GM23338 (cell line): ENCODE data around the gene ARF5. TPM values are rescaled to one million over a fixed set of nuclear protein-coding genes. Genes with fewer than 3 reads are reported as not detected.

Experiments used
- ATAC-seq: fragments of 200-7000 bp; cut with Tn5 transposase; 3 replicates; pipeline ENCODE4 v1.9.1; 2020
- DNase-seq: peaks from one replicate; pipeline ENCODE4 v3.0.0-alpha.2; 2015; ENCODE audit warnings: low spot score
- H2AFZ ChIP-seq: fragments of 200-600 bp; sonication (generic); 2 replicates; pipeline ENCODE4 v1.8.0; 2016; ENCODE audit warnings: antibody characterized with exemption, mild to moderate bottlenecking, moderate library complexity
- H3F3A ChIP-seq: fragments of 200-600 bp; sonication (generic); replicated peaks from 2 replicates; pipeline ENCODE4 v1.8.0; 2017; ENCODE audit warnings: antibody characterized with exemption, mixed run types, low read depth
- H3K27ac ChIP-seq: fragments of 200-600 bp; sonication (generic); 2 replicates; pipeline ENCODE4 v1.6.1; 2016; ENCODE audit warnings: low read depth
- H3K27me3 ChIP-seq: fragments of 200-600 bp; sonication (generic); 2 replicates; pipeline ENCODE4 v1.8.0; 2016; ENCODE audit warnings: mild to moderate bottlenecking, mixed run types, moderate library complexity; ENCODE audit not compliant: insufficient read depth
- H3K36me3 ChIP-seq: fragments of 200-600 bp; sonication (generic); 2 replicates; pipeline ENCODE4 v1.8.0; 2016; ENCODE audit warnings: mild to moderate bottlenecking; ENCODE audit not compliant: insufficient read depth
- H3K4me1 ChIP-seq: fragments of 200-600 bp; sonication (generic); 2 replicates; pipeline ENCODE4 v1.8.0; 2016; ENCODE audit warnings: mild to moderate bottlenecking, moderate library complexity; ENCODE audit not compliant: insufficient read depth
- H3K4me2 ChIP-seq: fragments of 200-600 bp; sonication (generic); 2 replicates; pipeline ENCODE4 v1.7.1; 2017; ENCODE audit warnings: mixed run types
- H3K4me3 ChIP-seq: fragments of 200-600 bp; sonication (generic); 2 replicates; pipeline ENCODE4 v1.6.1; 2016; ENCODE audit warnings: mixed run types
- H3K79me2 ChIP-seq: fragments of 200-600 bp; sonication (generic); replicated peaks from 2 replicates; pipeline ENCODE4 v1.8.0; 2017; ENCODE audit warnings: mild to moderate bottlenecking; ENCODE audit not compliant: insufficient read depth
- H3K9me2 ChIP-seq: fragments of 200-600 bp; sonication (generic); 2 replicates; pipeline ENCODE4 v1.8.0; 2017; ENCODE audit not compliant: insufficient read depth
- H4K20me1 ChIP-seq: fragments of 200-600 bp; sonication (generic); replicated peaks from 2 replicates; pipeline ENCODE4 v1.8.0; 2017; ENCODE audit warnings: mild to moderate bottlenecking; ENCODE audit not compliant: insufficient read depth
- H3K27ac Mint-ChIP-seq: 2 replicates; pipeline ENCODE4 v1.8.0; 2020; ENCODE audit warnings: inconsistent platforms, mild to moderate bottlenecking, moderate library complexity, mixed read lengths
- H3K27me3 Mint-ChIP-seq: 3 replicates; pipeline ENCODE4 v1.8.0; 2022; ENCODE audit warnings: low read depth, mild to moderate bottlenecking, moderate library complexity, mixed read lengths, inconsistent platforms; ENCODE audit not compliant: insufficient read depth, poor library complexity
- H3K36me3 Mint-ChIP-seq: 3 replicates; pipeline ENCODE4 v1.8.0; 2021; ENCODE audit warnings: low read depth, mild to moderate bottlenecking, inconsistent platforms, moderate library complexity, mixed read lengths
- H3K4me1 Mint-ChIP-seq: 3 replicates; pipeline ENCODE4 v1.8.0; 2020; ENCODE audit warnings: mild to moderate bottlenecking, inconsistent platforms, mixed read lengths
- H3K4me3 Mint-ChIP-seq: 3 replicates; pipeline ENCODE4 v1.8.0; 2021; ENCODE audit warnings: moderate library complexity, mild to moderate bottlenecking, inconsistent platforms, mixed read lengths
- H3K9me3 Mint-ChIP-seq: 3 replicates; pipeline ENCODE4 v1.8.0; 2020; ENCODE audit warnings: moderate library complexity, mild to moderate bottlenecking, inconsistent platforms, mixed read lengths
- CREB1 ChIP-seq: fragments of 250-450 bp; sonication (Bioruptor Pico); IDR thresholded peaks from 2 replicates; pipeline ENCODE4 v1.5.0; 2020; ENCODE audit warnings: low read depth, mild to moderate bottlenecking, moderate library complexity
- EZH2 ChIP-seq: fragments of 200-600 bp; sonication (generic); IDR thresholded peaks from one replicate; pipeline ENCODE4 v1.8.0; 2017; ENCODE audit warnings: antibody characterized with exemption, mild to moderate bottlenecking, low read depth; ENCODE audit not compliant: unreplicated experiment
- EZH2phosphoT487 ChIP-seq: fragments of 200-600 bp; sonication (generic); IDR thresholded peaks from one replicate; pipeline ENCODE4 v1.8.1; 2018; ENCODE audit warnings: antibody characterized with exemption; ENCODE audit not compliant: unreplicated experiment
- JUNB ChIP-seq: IDR thresholded peaks from one replicate; pipeline ENCODE4 v1.6.1; 2016; ENCODE audit warnings: antibody characterized with exemption; ENCODE audit not compliant: unreplicated experiment
- NANOG ChIP-seq: IDR thresholded peaks from 2 replicates; pipeline ENCODE4 v1.6.1; 2016; ENCODE audit warnings: antibody characterized with exemption, borderline replicate concordance
- POLR2AphosphoS5 ChIP-seq: IDR thresholded peaks from 2 replicates; pipeline ENCODE4 v1.6.1; 2016; ENCODE audit warnings: antibody characterized with exemption, low read depth
- STAT1 ChIP-seq: IDR thresholded peaks from one replicate; pipeline ENCODE4 v1.6.1; 2016; ENCODE audit warnings: antibody characterized with exemption; ENCODE audit not compliant: unreplicated experiment
- ZNF114 ChIP-seq: fragments of 250-450 bp; sonication (Bioruptor Pico); IDR thresholded peaks from 2 replicates; pipeline ENCODE4 v1.5.0; 2020; ENCODE audit warnings: mild to moderate bottlenecking, moderate library complexity
- ZNF331 ChIP-seq: fragments of 250-450 bp; sonication (Bioruptor Pico); IDR thresholded peaks from 2 replicates; pipeline ENCODE4 v1.5.0; 2020; ENCODE audit warnings: low read depth, mild to moderate bottlenecking, moderate library complexity
- polyA plus RNA-seq: library from polyadenylated mRNA; unstranded; fragments of >200 nt; fragmentation: Nextera tagmentation; extraction: Ambion mirVana; gene quantifications from 2 replicates; pipeline ENCODE4 v1.2.1, GENCODE V29; 2016
- total RNA-seq: library from RNA; depleted of rRNA; stranded (reverse); fragments of >200 nt; shearing (Covaris generic); gene quantifications from 2 replicates; pipeline ENCODE4 v1.2.3, GENCODE V29; 2014
- TF ChIP-seq, protein P1 (sequence below), 2 experiments: fragments of 200-600 bp in 1 of 2; sonication (generic) in 1 of 2; conservative IDR thresholded peaks; 2 replicates each; pipeline versions ENCODE4 v1.5.1 to v1.6.1; 2016 to 2017; ENCODE audit warnings: antibody characterized with exemption in 2 of 2, low read depth in 2 of 2, mild to moderate bottlenecking in 2 of 2, moderate library complexity in 1 of 2
- TF ChIP-seq, protein P2 (sequence below): IDR thresholded peaks from one replicate; pipeline ENCODE4 v1.6.1; 2018; ENCODE audit warnings: antibody characterized with exemption; ENCODE audit not compliant: unreplicated experiment
- TF ChIP-seq, protein P3 (sequence below): IDR thresholded peaks from 2 replicates; pipeline ENCODE4 v1.6.1; 2016; ENCODE audit warnings: antibody characterized with exemption

The ARF5 gene
- total and polyA plus RNA-seq, 2 experiments from 2014 or later: 196 to 201 TPM

DNA sequence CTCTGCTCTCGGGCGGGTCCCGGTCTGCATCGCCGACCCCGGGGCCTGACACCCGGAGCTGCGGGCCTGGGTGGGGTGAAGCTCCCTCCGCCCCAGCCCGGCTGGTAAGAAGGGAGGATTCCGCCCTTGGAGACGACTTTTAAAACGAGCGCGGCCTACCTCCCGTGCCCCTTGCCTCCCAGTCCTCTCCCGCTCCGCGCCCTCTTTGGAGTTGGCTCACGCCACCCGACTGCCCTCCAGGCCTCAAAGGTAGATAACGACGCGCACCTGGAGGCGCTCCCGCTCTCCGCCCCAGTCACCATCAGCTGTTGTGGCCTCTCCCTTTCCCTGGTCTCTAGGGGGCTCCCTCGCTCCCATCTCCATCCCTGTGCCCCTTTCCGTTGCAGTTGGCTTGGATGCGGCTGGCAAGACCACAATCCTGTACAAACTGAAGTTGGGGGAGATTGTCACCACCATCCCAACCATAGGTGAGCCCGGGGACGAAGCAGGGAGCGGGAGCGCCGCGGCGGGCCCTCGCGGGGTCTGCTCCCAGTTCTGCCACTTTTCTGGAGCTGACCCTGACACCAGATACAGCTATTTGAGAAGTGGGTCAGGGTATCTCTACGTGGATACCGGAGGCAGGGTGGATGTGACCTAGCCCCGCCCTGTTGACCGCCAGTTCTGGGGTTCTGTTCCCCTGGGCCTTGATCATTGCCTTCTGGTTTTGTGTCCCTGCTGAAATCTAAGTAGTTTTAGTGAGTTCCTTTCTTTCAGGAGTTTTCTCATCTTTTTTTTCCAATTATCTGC lies 679 bp downstream of the ARF5 start:
- DNase-seq: peak; percentile 91
- Histone ChIP-seq H3K4me3 (peak overlapping the region; percentile 97), H3K27ac (peak overlapping the region; percentile 76; the same call in 1 of the 2 replicates), H2AFZ (peak overlapping the region; percentile 91), H3K4me1 (peaks cover 27% of the 10 kb centered on the region), H3K27me3 (peaks cover 24% of the 10 kb centered on the region), H4K20me1 (peaks cover 16% of the 10 kb centered on the region), H3K79me2 (peaks cover 24% of the 10 kb centered on the region), H3K9me2 (no peaks in the 10 kb centered on the region), H3K4me2 (peak overlapping the region; percentile 98), H3F3A (peaks cover 8% of the 10 kb centered on the region), H3K36me3 (peaks cover 10% of the 10 kb centered on the region)
- peak overlapping the region; percentile 93 for H3K27ac Mint-ChIP-seq
- H3K4me1 Mint-ChIP-seq: peaks cover 23% of the 10 kb centered on the region
- H3K9me3 Mint-ChIP-seq: no peaks in the 10 kb centered on the region; the same call in 2 of the 3 replicates
- H3K36me3 Mint-ChIP-seq: peaks cover 31% of the 10 kb centered on the region
- TF ChIP-seq JUNB (no peak), STAT1 (no peak), EZH2 (no peak), ZNF114 (no peak), CREB1 (CRISPR knock-in tag) (peak; percentile 31; the same call in 1 of the 2 replicates), NANOG (no peak)
- TF ChIP-seq, protein P1, sequence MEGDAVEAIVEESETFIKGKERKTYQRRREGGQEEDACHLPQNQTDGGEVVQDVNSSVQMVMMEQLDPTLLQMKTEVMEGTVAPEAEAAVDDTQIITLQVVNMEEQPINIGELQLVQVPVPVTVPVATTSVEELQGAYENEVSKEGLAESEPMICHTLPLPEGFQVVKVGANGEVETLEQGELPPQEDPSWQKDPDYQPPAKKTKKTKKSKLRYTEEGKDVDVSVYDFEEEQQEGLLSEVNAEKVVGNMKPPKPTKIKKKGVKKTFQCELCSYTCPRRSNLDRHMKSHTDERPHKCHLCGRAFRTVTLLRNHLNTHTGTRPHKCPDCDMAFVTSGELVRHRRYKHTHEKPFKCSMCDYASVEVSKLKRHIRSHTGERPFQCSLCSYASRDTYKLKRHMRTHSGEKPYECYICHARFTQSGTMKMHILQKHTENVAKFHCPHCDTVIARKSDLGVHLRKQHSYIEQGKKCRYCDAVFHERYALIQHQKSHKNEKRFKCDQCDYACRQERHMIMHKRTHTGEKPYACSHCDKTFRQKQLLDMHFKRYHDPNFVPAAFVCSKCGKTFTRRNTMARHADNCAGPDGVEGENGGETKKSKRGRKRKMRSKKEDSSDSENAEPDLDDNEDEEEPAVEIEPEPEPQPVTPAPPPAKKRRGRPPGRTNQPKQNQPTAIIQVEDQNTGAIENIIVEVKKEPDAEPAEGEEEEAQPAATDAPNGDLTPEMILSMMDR (conservative IDR thresholded peaks at IDR 0.05; ENCODE audit: low read depth in 2 of 2): peak; percentile 62 to 92
- ATAC-seq: peak; percentile 72
- peak overlapping the region; percentile 90 for H3K4me3 Mint-ChIP-seq
- H3K27me3 Mint-ChIP-seq: peaks cover 37% of the 10 kb centered on the region

DNA sequence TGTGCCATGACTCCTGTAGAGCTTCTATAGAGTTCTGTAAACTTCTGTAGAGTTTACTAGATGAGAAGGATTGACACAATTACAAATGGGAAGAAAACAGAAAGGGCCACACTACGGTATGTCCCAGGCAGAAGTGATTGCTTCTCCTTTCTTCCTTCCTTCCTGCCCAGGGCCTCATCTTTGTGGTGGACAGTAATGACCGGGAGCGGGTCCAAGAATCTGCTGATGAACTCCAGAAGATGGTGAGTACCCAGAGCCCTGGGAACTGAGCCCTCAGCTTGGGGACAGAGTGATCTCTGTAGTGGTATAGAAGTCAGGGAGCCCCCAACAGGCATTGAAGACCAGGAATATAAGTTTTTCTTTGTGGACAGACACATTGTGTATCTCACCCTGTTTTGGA lies 1.7 kb downstream of the ARF5 start:
- Histone ChIP-seq H3K9me2 (no peaks in the 10 kb centered on the region), H3K27me3 (peaks cover 24% of the 10 kb centered on the region), H3K27ac (no peak overlapping the region), H3F3A (peaks cover 8% of the 10 kb centered on the region), H3K4me3 (no peak overlapping the region), H4K20me1 (peaks cover 12% of the 10 kb centered on the region), H3K4me1 (peaks cover 19% of the 10 kb centered on the region), H3K4me2 (no peak overlapping the region), H3K36me3 (peaks cover 10% of the 10 kb centered on the region), H2AFZ (no peak overlapping the region), H3K79me2 (peaks cover 14% of the 10 kb centered on the region)
- Mint-ChIP-seq H3K4me3 (peak overlapping the region; percentile 90), H3K36me3 (peaks cover 26% of the 10 kb centered on the region), H3K9me3 (no peaks in the 10 kb centered on the region; the same call in 2 of the 3 replicates), H3K27ac (no peak overlapping the region), H3K27me3 (peaks cover 36% of the 10 kb centered on the region), H3K4me1 (peaks cover 15% of the 10 kb centered on the region)
- ATAC-seq (no peak), DNase-seq (no peak)
- TF ChIP-seq ZNF331 (CRISPR knock-in tag) (no peak), STAT1 (no peak), JUNB (no peak), NANOG (no peak), EZH2phosphoT487 (no peak), EZH2 (no peak), POLR2AphosphoS5 (no peak), CREB1 (CRISPR knock-in tag) (no peak), ZNF114 (no peak)
- TF ChIP-seq, protein P1 (conservative IDR thresholded peaks at IDR 0.05; ENCODE audit: low read depth in 2 of 2): no peak
- TF ChIP-seq, protein P2, sequence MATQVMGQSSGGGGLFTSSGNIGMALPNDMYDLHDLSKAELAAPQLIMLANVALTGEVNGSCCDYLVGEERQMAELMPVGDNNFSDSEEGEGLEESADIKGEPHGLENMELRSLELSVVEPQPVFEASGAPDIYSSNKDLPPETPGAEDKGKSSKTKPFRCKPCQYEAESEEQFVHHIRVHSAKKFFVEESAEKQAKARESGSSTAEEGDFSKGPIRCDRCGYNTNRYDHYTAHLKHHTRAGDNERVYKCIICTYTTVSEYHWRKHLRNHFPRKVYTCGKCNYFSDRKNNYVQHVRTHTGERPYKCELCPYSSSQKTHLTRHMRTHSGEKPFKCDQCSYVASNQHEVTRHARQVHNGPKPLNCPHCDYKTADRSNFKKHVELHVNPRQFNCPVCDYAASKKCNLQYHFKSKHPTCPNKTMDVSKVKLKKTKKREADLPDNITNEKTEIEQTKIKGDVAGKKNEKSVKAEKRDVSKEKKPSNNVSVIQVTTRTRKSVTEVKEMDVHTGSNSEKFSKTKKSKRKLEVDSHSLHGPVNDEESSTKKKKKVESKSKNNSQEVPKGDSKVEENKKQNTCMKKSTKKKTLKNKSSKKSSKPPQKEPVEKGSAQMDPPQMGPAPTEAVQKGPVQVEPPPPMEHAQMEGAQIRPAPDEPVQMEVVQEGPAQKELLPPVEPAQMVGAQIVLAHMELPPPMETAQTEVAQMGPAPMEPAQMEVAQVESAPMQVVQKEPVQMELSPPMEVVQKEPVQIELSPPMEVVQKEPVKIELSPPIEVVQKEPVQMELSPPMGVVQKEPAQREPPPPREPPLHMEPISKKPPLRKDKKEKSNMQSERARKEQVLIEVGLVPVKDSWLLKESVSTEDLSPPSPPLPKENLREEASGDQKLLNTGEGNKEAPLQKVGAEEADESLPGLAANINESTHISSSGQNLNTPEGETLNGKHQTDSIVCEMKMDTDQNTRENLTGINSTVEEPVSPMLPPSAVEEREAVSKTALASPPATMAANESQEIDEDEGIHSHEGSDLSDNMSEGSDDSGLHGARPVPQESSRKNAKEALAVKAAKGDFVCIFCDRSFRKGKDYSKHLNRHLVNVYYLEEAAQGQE: no peak
- TF ChIP-seq, protein P3, sequence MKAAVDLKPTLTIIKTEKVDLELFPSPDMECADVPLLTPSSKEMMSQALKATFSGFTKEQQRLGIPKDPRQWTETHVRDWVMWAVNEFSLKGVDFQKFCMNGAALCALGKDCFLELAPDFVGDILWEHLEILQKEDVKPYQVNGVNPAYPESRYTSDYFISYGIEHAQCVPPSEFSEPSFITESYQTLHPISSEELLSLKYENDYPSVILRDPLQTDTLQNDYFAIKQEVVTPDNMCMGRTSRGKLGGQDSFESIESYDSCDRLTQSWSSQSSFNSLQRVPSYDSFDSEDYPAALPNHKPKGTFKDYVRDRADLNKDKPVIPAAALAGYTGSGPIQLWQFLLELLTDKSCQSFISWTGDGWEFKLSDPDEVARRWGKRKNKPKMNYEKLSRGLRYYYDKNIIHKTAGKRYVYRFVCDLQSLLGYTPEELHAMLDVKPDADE: no peak
